Measurements from ENCODE around the gene CA9. TPM values are rescaled to one million over a fixed set of nuclear protein-coding genes. Genes with fewer than 3 reads are reported as not detected.

CA9 gene
- total and polyA plus RNA-seq, 5 donors, result 1.0 to 1.4 (median 1.1) TPM; not detected in 1

- peak overlapping the region; percentile 69 for H3K27ac ChIP-seq (ENCODE audit: low read length)
- intact Hi-C loops (cut with DNase I), result loop anchor here in 2 of 4 donors (5.0 kb wide), 1 partner anchor 68 kb away; no protein-coding TSS in a partner anchor
- H3K9me3 ChIP-seq (ENCODE audit: control insufficient read depth, low read length), result no peaks in the 10 kb centered on the region
- H3K4me1 ChIP-seq (ENCODE audit: control insufficient read depth, insufficient read depth, low read length), result peaks cover 23% of the 10 kb centered on the region
- ATAC-seq, result no peak
- no peaks in the 10 kb centered on the region for H3K27me3 ChIP-seq (ENCODE audit: control insufficient read depth, insufficient read depth)
- DNase-seq, result no peak
- WGBS, result 56% methylated on average over 2 of the region's 2 CpGs
- peak overlapping the region; percentile 64 for H3K4me3 ChIP-seq (ENCODE audit: low read length)
Observed at GRCh38 chr9:35730486-35730854, 56.7 kb downstream of the CA9 start.

Small RNA genes lying within 50 kb of the gene (microRNA-seq; reads per million reads assigned to microRNA genes)
- gene MIR6852, result 0 to 0.42 reads per million in 2 donors

Other genes with a start within 250 kb of the CA9 start
- 10 to 100 TPM; 30.7 to 41.4 (median 35.5) TPM for gene RUSC2, start 183.8 kb upstream of the CA9 start, total RNA-seq
- gene RUSC2, start 183.8 kb upstream of the CA9 start, polyA plus RNA-seq, result 23.6 TPM
- gene TESK1, start 68.7 kb upstream of the CA9 start, total RNA-seq, result 10 to 100 TPM; 25.0 to 35.3 (median 27.4) TPM
- gene TESK1, start 68.7 kb upstream of the CA9 start, polyA plus RNA-seq, result 30.5 TPM
- gene CD72, start 55.5 kb upstream of the CA9 start, total RNA-seq, result under 1 TPM; 0.58 to 0.68 (median 0.60) TPM
- 0.66 TPM for gene CD72, start 55.5 kb upstream of the CA9 start, polyA plus RNA-seq
- 1 to 10 TPM in 1 of 4 donors, under 1 TPM in 1, not detected in 2; 0.26 to 1.5 TPM for gene SIT1, start 23.0 kb upstream of the CA9 start, total RNA-seq
- gene SIT1, start 23.0 kb upstream of the CA9 start, polyA plus RNA-seq, result 0.14 TPM
- gene RMRP, start 15.9 kb upstream of the CA9 start, total RNA-seq, result over 10,000 TPM; 19,654 to 22,919 (median 21,195) TPM
- 218 TPM for gene RMRP, start 15.9 kb upstream of the CA9 start, polyA plus RNA-seq
- 10 to 100 TPM; 54.7 to 61.6 (median 60.1) TPM for gene CCDC107, start 15.6 kb upstream of the CA9 start, total RNA-seq
- gene CCDC107, start 15.6 kb upstream of the CA9 start, polyA plus RNA-seq, result 75.0 TPM
- under 1 TPM in 3 of 4 donors, not detected in 1; 0.29 to 0.50 (median 0.34) TPM for gene ARHGEF39, start 8.7 kb upstream of the CA9 start, total RNA-seq
- gene ARHGEF39, start 8.7 kb upstream of the CA9 start, polyA plus RNA-seq, result 0.52 TPM
- 100 to 1,000 TPM; 573 to 840 (median 738) TPM for gene TPM2, start 16.0 kb downstream of the CA9 start, total RNA-seq
- gene TPM2, start 16.0 kb downstream of the CA9 start, polyA plus RNA-seq, result 2,123 TPM
- gene TLN1, start 58.3 kb downstream of the CA9 start, total RNA-seq, result 100 to 1,000 TPM; 263 to 375 (median 298) TPM
- 171 TPM for gene TLN1, start 58.3 kb downstream of the CA9 start, polyA plus RNA-seq
- 10 to 100 TPM; 24.5 to 35.4 (median 25.7) TPM for gene CREB3, start 58.7 kb downstream of the CA9 start, total RNA-seq
- 29.6 TPM for gene CREB3, start 58.7 kb downstream of the CA9 start, polyA plus RNA-seq
- gene GBA2, start 75.3 kb downstream of the CA9 start, total RNA-seq, result 100 to 1,000 TPM in 2 of 4 donors, 10 to 100 TPM in 2; 93.7 to 117 (median 102) TPM
- gene GBA2, start 75.3 kb downstream of the CA9 start, polyA plus RNA-seq, result 70.3 TPM
- 10 to 100 TPM; 25.7 to 35.0 (median 30.4) TPM for gene RGP1, start 75.4 kb downstream of the CA9 start, total RNA-seq
- gene RGP1, start 75.4 kb downstream of the CA9 start, polyA plus RNA-seq, result 17.7 TPM
- gene MSMP, start 80.3 kb downstream of the CA9 start, total RNA-seq, result not detected
- gene MSMP, start 80.3 kb downstream of the CA9 start, polyA plus RNA-seq, result 0.27 TPM
- 10 to 100 TPM; 21.3 to 29.9 (median 26.3) TPM for gene NPR2, start 117.7 kb downstream of the CA9 start, total RNA-seq
- gene NPR2, start 117.7 kb downstream of the CA9 start, polyA plus RNA-seq, result 24.7 TPM
- gene SPAG8, start 138.3 kb downstream of the CA9 start, total RNA-seq, result 1 to 10 TPM; 2.6 to 6.0 (median 4.9) TPM
- gene SPAG8, start 138.3 kb downstream of the CA9 start, polyA plus RNA-seq, result 5.4 TPM
- gene HINT2, start 141.1 kb downstream of the CA9 start, total RNA-seq, result 10 to 100 TPM; 56.7 to 60.7 (median 59.0) TPM
- 108 TPM for gene HINT2, start 141.1 kb downstream of the CA9 start, polyA plus RNA-seq
- not detected for gene FAM221B, start 154.8 kb downstream of the CA9 start, total RNA-seq
- gene FAM221B, start 154.8 kb downstream of the CA9 start, polyA plus RNA-seq, result not detected
- 10 to 100 TPM; 19.5 to 21.3 (median 21.0) TPM for gene TMEM8B, start 155.3 kb downstream of the CA9 start, total RNA-seq
- gene TMEM8B, start 155.3 kb downstream of the CA9 start, polyA plus RNA-seq, result 12.7 TPM
- not detected for gene OR13J1, start 196.5 kb downstream of the CA9 start, total RNA-seq
- gene OR13J1, start 196.5 kb downstream of the CA9 start, polyA plus RNA-seq, result not detected
- 1 to 10 TPM; 2.0 to 5.9 (median 5.1) TPM for gene HRCT1, start 232.3 kb downstream of the CA9 start, total RNA-seq
- gene HRCT1, start 232.3 kb downstream of the CA9 start, polyA plus RNA-seq, result 3.3 TPM
- 1 to 10 TPM; 3.7 to 8.0 (median 5.8) TPM for gene SPAAR, start 235.6 kb downstream of the CA9 start, total RNA-seq
- 8.7 TPM for gene SPAAR, start 235.6 kb downstream of the CA9 start, polyA plus RNA-seq